Left ventricle myocardium inferior (tissue), 1 donor: ENCODE results near the gene TRAPPC14. TPM values are rescaled to one million over a fixed set of nuclear protein-coding genes. Genes with fewer than 3 reads are reported as not detected.
"Not testable (repeated sequence)": the region's sequence is repeated elsewhere in the genome, so short reads cannot be mapped to it uniquely, and the experiment has no call there.

Experiments
- DNase-seq: peaks from one replicate; pipeline ENCODE4 v3.0.0-alpha.2; 2020
- H3K27ac ChIP-seq: fragments of 200-600 bp; replicated peaks from 2 replicates; pipeline ENCODE4 v1.8.0; 2021
- H3K27me3 ChIP-seq: fragments of 200-600 bp; 2 replicates; pipeline ENCODE4 v1.8.0; 2021; ENCODE audit warnings: low read depth
- H3K36me3 ChIP-seq: fragments of 200-600 bp; 2 replicates; pipeline ENCODE4 v1.8.0; 2021
- H3K4me1 ChIP-seq: fragments of 200-600 bp; 2 replicates; pipeline ENCODE4 v1.8.0; 2021
- H3K4me3 ChIP-seq: fragments of 200-600 bp; 2 replicates; pipeline ENCODE4 v1.8.0; 2021; ENCODE audit warnings: mild to moderate bottlenecking, moderate library complexity
- H3K9me3 ChIP-seq: fragments of 200-600 bp; replicated peaks from 2 replicates; pipeline ENCODE4 v1.8.0; 2021
- CTCF ChIP-seq: fragments of 200-600 bp; IDR thresholded peaks from 2 replicates; pipeline ENCODE4 v1.8.0; 2021; ENCODE audit warnings: antibody characterized with exemption, mild to moderate bottlenecking, borderline replicate concordance
- intact Hi-C: fragments of 100-400 bp; cut with micrococcal nuclease; formaldehyde crosslinking; loops from one replicate; pipeline ENCODE4 v1.11.0; 2022
- total RNA-seq: library from RNA; stranded (reverse); fragmentation: NEBNext Ultra II Directional; extraction: Animal tissue kit (Norgen Biotek cat#: 25700); gene quantifications from one replicate; pipeline ENCODE4 v1.2.1, GENCODE V29; 2021
- donor health status: DM: no; HTN: yes; CAD: no; lungs with severe emphysema.

The TRAPPC14 gene
- total RNA-seq, 1 donor from 2014 or later = 7.1 TPM

GRCh38 chr7:100137851-100138760 lies 20.4 kb downstream of the TRAPPC14 start:
- Histone ChIP-seq H3K27ac (no peak overlapping the region), H3K4me1 (no peaks in the 10 kb centered on the region), H3K27me3 (peaks cover 15% of the 10 kb centered on the region), H3K36me3 (no peaks in the 10 kb centered on the region), H3K9me3 (no peaks in the 10 kb centered on the region), H3K4me3 (no peak overlapping the region)
- no peak for DNase-seq
- TF ChIP-seq CTCF = no peak
- intact Hi-C loops = no loop called here

GRCh38 chr7:100132697-100133151 lies 25.8 kb downstream of the TRAPPC14 start:
- Histone ChIP-seq H3K4me3 (no peak overlapping the region), H3K9me3 (no peaks in the 10 kb centered on the region), H3K4me1 (peaks cover 21% of the 10 kb centered on the region), H3K27ac (no peak overlapping the region), H3K36me3 (no peaks in the 10 kb centered on the region), H3K27me3 (no peaks in the 10 kb centered on the region)
- intact Hi-C loops = loop anchor here (5.0 kb wide), 1 partner anchor 85 kb away; the partner anchor contains the start of gene PVRIG
- peak; percentile 46 for DNase-seq
- peak; percentile 85 for TF ChIP-seq CTCF

GRCh38 chr7:100132126-100132525 lies 26.4 kb downstream of the TRAPPC14 start:
- H3K4me3 ChIP-seq = no peak overlapping the region
- no peak overlapping the region for H3K27ac ChIP-seq
- no peak for TF ChIP-seq CTCF
- intact Hi-C loops = loop anchor here (5.0 kb wide), 1 partner anchor 85 kb away; the partner anchor contains the start of gene PVRIG
- H3K36me3 ChIP-seq = no peaks in the 10 kb centered on the region
- no peaks in the 10 kb centered on the region for H3K9me3 ChIP-seq
- H3K27me3 ChIP-seq = no peaks in the 10 kb centered on the region
- DNase-seq = no peak
- peaks cover 27% of the 10 kb centered on the region for H3K4me1 ChIP-seq

GRCh38 chr7:100130608-100131453 lies 27.7 kb downstream of the TRAPPC14 start:
- H3K27ac ChIP-seq = no peak overlapping the region
- peak; percentile 79 for DNase-seq
- no peaks in the 10 kb centered on the region for H3K9me3 ChIP-seq
- intact Hi-C loops = loop anchor here (5.0 kb wide), 1 partner anchor 86 kb away; the partner anchor contains the start of gene PVRIG
- TF ChIP-seq CTCF = peak; percentile 92
- H3K27me3 ChIP-seq = no peaks in the 10 kb centered on the region
- peaks cover 39% of the 10 kb centered on the region for H3K4me1 ChIP-seq
- no peaks in the 10 kb centered on the region for H3K36me3 ChIP-seq
- H3K4me3 ChIP-seq = peak overlapping the region; percentile 22

- intact Hi-C loops = loop anchor here (5.0 kb wide), 1 partner anchor 87 kb away; the partner anchor contains the start of gene PVRIG
- H3K4me1 ChIP-seq = peaks cover 44% of the 10 kb centered on the region
- not testable (repeated sequence) for H3K36me3 ChIP-seq, H3K4me3 ChIP-seq, H3K27me3 ChIP-seq, H3K9me3 ChIP-seq, H3K27ac ChIP-seq, DNase-seq
Observed at GRCh38 chr7:100130220-100130607, 28.3 kb downstream of the TRAPPC14 start.
